Coronary artery (tissue), 2 donors: ENCODE measurements around the gene TK2.

Experiments used
- DNase-seq: peaks from one replicate; pipeline ENCODE4 v3.0.0-alpha.2; 2017; ENCODE audit warnings: low spot score
- H3K27ac ChIP-seq, 2 donors: fragments of 200-600 bp; sonication (generic); one replicate each; pipeline ENCODE4 v1.5.1; 2016 to 2019
- H3K4me3 ChIP-seq: fragments of 200-600 bp; sonication (generic); 2 replicates; pipeline ENCODE4 v1.5.1; 2016; ENCODE audit warnings: mild to moderate bottlenecking, moderate library complexity
- CTCF ChIP-seq: fragments of 200-600 bp; sonication (generic); IDR thresholded peaks from one replicate; pipeline ENCODE4 v1.5.1; 2019; ENCODE audit warnings: antibody characterized with exemption

TK2 gene

GRCh38 chr16:66484453-66485213 lies 65.3 kb downstream of the TK2 start:
- TF ChIP-seq CTCF = no peak
- H3K4me3 ChIP-seq = no peak overlapping the region
- H3K27ac ChIP-seq = no peak overlapping the region
- DNase-seq = peak; percentile 67

GRCh38 chr16:66483689-66484452 lies 66.1 kb downstream of the TK2 start:
- peak; percentile 92 for TF ChIP-seq CTCF
- H3K27ac ChIP-seq = no peak overlapping the region
- DNase-seq = peak; percentile 84
- no peak overlapping the region for H3K4me3 ChIP-seq

GRCh38 chr16:66481943-66482390 lies 68.0 kb downstream of the TK2 start:
- TF ChIP-seq CTCF = no peak
- DNase-seq = no peak
- Histone ChIP-seq H3K4me3 (no peak overlapping the region), H3K27ac (no peak overlapping the region)

GRCh38 chr16:66481081-66481942 lies 68.6 kb downstream of the TK2 start:
- peak; percentile 62 for DNase-seq
- H3K27ac ChIP-seq = no peak overlapping the region
- TF ChIP-seq CTCF = no peak
- H3K4me3 ChIP-seq = no peak overlapping the region

- H3K27ac ChIP-seq = no peak overlapping the region
- TF ChIP-seq CTCF = no peak
- DNase-seq = peak; percentile 69
- H3K4me3 ChIP-seq = no peak overlapping the region
Observed at GRCh38 chr16:66480265-66481080, 69.4 kb downstream of the TK2 start.

GRCh38 chr16:66479661-66480264 lies 70.2 kb downstream of the TK2 start:
- TF ChIP-seq CTCF = no peak
- DNase-seq = no peak

More at GRCh38 chr16:66479661-66480264, 70.2 kb downstream of the TK2 start:
- H3K4me3 ChIP-seq = no peak overlapping the region
- H3K27ac ChIP-seq = no peak overlapping the region
